Aorta (tissue), 5 donors: ENCODE data around the gene ARHGAP29. TPM values are rescaled to one million over a fixed set of nuclear protein-coding genes. Genes with fewer than 3 reads are reported as not detected.
A peak's percentile ranks its signal among the peaks of the same experiment; 100 is the strongest.

Source experiments
- ATAC-seq: fragments of 200-7000 bp; cut with Tn5 transposase; one replicate; pipeline ENCODE4 v1.9.1; 2022; ENCODE audit warnings: moderate library complexity; ENCODE audit not compliant: low FRiP score
- DNase-seq, 2 donors: peaks; one replicate each; pipeline ENCODE4 v3.0.0-alpha.2; 2020
- H3K27ac ChIP-seq, 2 donors: one replicate each; pipeline ENCODE4 v1.5.1; 2013; ENCODE audit warnings: low read length in 2 of 2, mild to moderate bottlenecking in 2 of 2, moderate library complexity in 2 of 2, control low read depth in 1 of 2, inconsistent platforms in 1 of 2, low read depth in 1 of 2
- H3K27me3 ChIP-seq, 2 donors: one replicate each; pipeline ENCODE4 v1.6.1; 2013; ENCODE audit warnings: control low read depth in 1 of 2, low read length in 1 of 2, mild to moderate bottlenecking in 1 of 2, moderate library complexity in 1 of 2; ENCODE audit not compliant: insufficient read depth in 2 of 2, control insufficient read depth in 1 of 2
- H3K36me3 ChIP-seq, 2 donors: one replicate each; pipeline ENCODE4 v1.6.1; 2013; ENCODE audit warnings: control low read depth in 1 of 2, low read length in 1 of 2, mild to moderate bottlenecking in 1 of 2; ENCODE audit not compliant: insufficient read depth in 2 of 2, control insufficient read depth in 1 of 2
- H3K4me1 ChIP-seq, 2 donors: one replicate each; pipeline ENCODE4 v1.6.1; 2013; ENCODE audit warnings: low read length in 2 of 2, control low read depth in 1 of 2, mild to moderate bottlenecking in 1 of 2, moderate library complexity in 1 of 2; ENCODE audit not compliant: insufficient read depth in 2 of 2, control insufficient read depth in 1 of 2
- H3K4me3 ChIP-seq, 2 donors: one replicate each; pipeline ENCODE4 v1.5.1; 2013; ENCODE audit warnings: low read length in 2 of 2, control low read depth in 1 of 2, mild to moderate bottlenecking in 1 of 2
- H3K9me3 ChIP-seq: one replicate; pipeline ENCODE4 v1.6.1; 2013; ENCODE audit warnings: mild to moderate bottlenecking, low read length; ENCODE audit not compliant: control insufficient read depth
- WGBS, 2 donors: extraction: QIAGEN DNeasy Blood & Tissue Kit; methylation state at CpG; one replicate each; pipeline ENCODE4 v1.1.7; 2013; 5-methylcytosine and 5-hydroxymethylcytosine counted together
- intact Hi-C, 2 donors: fragments of 100-400 bp; cut with DNase I; formaldehyde crosslinking; loops; one replicate each; pipeline versions ENCODE4 v1.14.2 to v1.15.0; 2022
- polyA plus RNA-seq, 2 donors: library from polyadenylated mRNA; stranded (reverse); fragments of 200-250 nt; gene quantifications; one replicate each; pipeline ENCODE4 v1.2.3, GENCODE V29; 2013
- total RNA-seq, 2 donors: library from RNA; stranded (reverse); fragmentation: NEBNext Ultra II Directional; extraction: Animal tissue kit (Norgen Biotek cat#: 25700); gene quantifications; one replicate each; pipeline ENCODE4 v1.2.1, GENCODE V29; 2021
- donor health status: healthy with polysubstance abuse.
- donor health status: Bipolar disorder and iron deficiency.
- donor health status: DM: no; HTN: no; CAD: no.
- donor health status: DM: no; HTN: no; CAD: no.
- donor health status: DM: yes; HTN: yes; CAD: no.

ARHGAP29 gene
- total and polyA plus RNA-seq, 4 donors: 6.8 to 65.4 (median 29.5) TPM

DNA sequence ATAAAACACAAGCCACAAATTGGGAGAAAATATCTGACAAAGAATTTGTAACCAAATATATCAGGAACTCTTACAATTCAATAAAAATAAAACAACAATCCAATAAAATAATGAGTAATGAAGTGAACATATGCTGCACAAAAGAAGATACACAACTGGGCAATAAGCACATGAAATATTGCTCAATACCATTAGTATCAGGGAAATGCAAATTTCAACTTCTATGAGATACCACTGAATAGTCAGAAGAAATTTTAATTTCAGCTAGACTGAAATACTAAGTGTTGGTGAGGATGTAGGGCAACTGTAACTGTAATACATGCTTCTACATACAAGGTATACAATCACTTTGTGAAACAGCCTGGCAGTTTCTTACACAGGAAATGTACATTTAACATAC is 7.4 kb upstream of the ARHGAP29 start:
- DNase-seq (no peak), ATAC-seq (no peak)
- H3K36me3 ChIP-seq: no peaks in the 10 kb centered on the region
- no peak overlapping the region for H3K4me3 ChIP-seq
- H3K27me3 ChIP-seq: no peaks in the 10 kb centered on the region
- intact Hi-C loops: loop anchor here in 1 of 2 donors (5.0 kb wide), 1 partner anchor 198 kb away; no protein-coding TSS in a partner anchor
- no peaks in the 10 kb centered on the region for H3K9me3 ChIP-seq
- H3K4me1 ChIP-seq: peaks cover 0 to 3% of the 10 kb centered on the region in 2 donors
- no peak overlapping the region for H3K27ac ChIP-seq

GRCh38 chr1:94243665-94244064 is 6.3 kb upstream of the ARHGAP29 start:
- Histone ChIP-seq H3K36me3 (no peaks in the 10 kb centered on the region), H3K4me3 (no peak overlapping the region), H3K4me1 (peaks cover 0 to 3% of the 10 kb centered on the region in 2 donors), H3K27me3 (no peaks in the 10 kb centered on the region), H3K27ac (no peak overlapping the region), H3K9me3 (no peaks in the 10 kb centered on the region)
- 97 to 99% methylated on average over 2 of the region's 2 CpGs for WGBS, 2 donors
- intact Hi-C loops: no loop called here
- no peak for ATAC-seq
- no peak for DNase-seq

DNA sequence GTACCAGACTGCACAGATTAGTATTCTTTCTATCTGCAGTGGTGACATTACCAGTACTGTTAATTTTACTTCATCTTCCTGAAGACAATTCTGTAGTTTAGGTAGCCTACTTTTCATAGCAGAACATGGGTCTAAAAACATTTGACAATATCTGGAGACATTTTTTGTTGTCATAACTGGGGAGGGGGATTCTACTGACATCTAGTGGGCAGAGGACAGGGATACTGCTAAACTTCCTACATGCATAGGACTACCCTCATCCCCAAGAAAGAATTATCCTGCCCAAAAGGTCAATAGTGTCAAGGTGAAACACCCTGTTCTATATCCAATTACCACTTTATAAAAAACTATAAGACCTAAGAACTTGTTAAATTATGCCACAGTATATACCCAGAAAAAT is 3.4 kb upstream of the ARHGAP29 start:
- no peaks in the 10 kb centered on the region for H3K9me3 ChIP-seq
- H3K36me3 ChIP-seq: no peaks in the 10 kb centered on the region
- DNase-seq (no peak), ATAC-seq (no peak)
- peaks cover 0 to 2% of the 10 kb centered on the region in 2 donors for H3K27me3 ChIP-seq
- no peak overlapping the region for H3K4me3 ChIP-seq
- no peaks in the 10 kb centered on the region for H3K4me1 ChIP-seq
- H3K27ac ChIP-seq: no peak overlapping the region
- intact Hi-C loops: no loop called here

DNA sequence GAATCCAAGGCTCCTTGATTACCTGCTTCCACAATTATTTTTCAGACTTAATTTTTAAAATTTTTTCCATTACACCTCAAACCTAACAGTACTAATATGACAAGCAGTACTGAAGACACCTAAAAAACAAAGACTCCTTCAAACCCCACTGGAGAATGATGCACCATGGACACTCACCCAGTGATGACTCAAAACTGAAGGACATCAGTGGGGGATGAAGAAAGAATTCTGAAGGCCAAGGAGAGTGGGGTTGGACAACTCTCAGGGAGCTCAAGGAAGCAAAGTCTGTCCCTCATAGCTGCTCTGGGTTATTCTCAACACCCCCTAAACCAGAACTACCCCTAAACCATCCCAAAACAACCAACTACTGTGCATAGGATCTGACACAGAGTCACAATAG is 2.4 kb upstream of the ARHGAP29 start:
- intact Hi-C loops: loop anchor here in 1 of 2 donors (5.0 kb wide), 2 partner anchors 88 to 192 kb away; no protein-coding TSS in a partner anchor
- H3K4me1 ChIP-seq: no peaks in the 10 kb centered on the region
- H3K9me3 ChIP-seq: no peaks in the 10 kb centered on the region
- no peak for ATAC-seq
- H3K36me3 ChIP-seq: no peaks in the 10 kb centered on the region
- peaks cover 0 to 2% of the 10 kb centered on the region in 2 donors for H3K27me3 ChIP-seq
- no peak overlapping the region for H3K4me3 ChIP-seq
- H3K27ac ChIP-seq: no peak overlapping the region
- DNase-seq: no peak

DNA sequence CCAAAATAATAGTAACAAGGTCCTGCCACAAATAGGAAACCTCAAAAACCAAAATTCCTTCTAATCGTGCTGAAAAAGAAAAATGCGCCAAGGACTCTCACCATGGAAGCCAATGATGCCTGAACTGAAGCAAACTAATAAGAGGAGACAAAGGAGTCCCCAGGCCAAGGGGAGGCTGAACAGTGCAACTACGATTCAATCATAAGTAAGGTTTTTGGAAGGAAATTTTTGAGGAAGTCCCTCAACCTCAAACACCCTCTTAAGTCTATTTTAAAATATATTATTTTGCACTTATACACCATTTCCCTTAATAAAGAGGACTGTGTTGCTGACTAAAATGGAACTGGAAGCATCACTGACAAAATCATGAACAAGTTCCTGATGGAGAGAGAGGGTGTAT is 1.7 kb upstream of the ARHGAP29 start:
- DNase-seq: no peak
- Histone ChIP-seq H3K4me3 (no peak overlapping the region), H3K27ac (no peak overlapping the region), H3K36me3 (no peaks in the 10 kb centered on the region), H3K27me3 (peaks cover 0 to 2% of the 10 kb centered on the region in 2 donors), H3K9me3 (no peaks in the 10 kb centered on the region), H3K4me1 (no peaks in the 10 kb centered on the region)
- ATAC-seq: no peak
- intact Hi-C loops: loop anchor here in 1 of 2 donors (5.0 kb wide), 2 partner anchors 88 to 192 kb away; no protein-coding TSS in a partner anchor
- WGBS, 2 donors: 48 to 53% methylated on average over 3 of the region's 3 CpGs

GRCh38 chr1:94236630-94237290 is 624 bp downstream of the ARHGAP29 start:
- 0% methylated on average over 39 of the region's 39 CpGs for WGBS, 2 donors
- peak; percentile 58 to 85 for DNase-seq
- Histone ChIP-seq H3K27ac (peak overlapping the region in 1 of 2 donors; percentile 73), H3K9me3 (no peaks in the 10 kb centered on the region), H3K4me3 (peak overlapping the region; percentile 30 to 60), H3K27me3 (peaks cover 0 to 2% of the 10 kb centered on the region in 2 donors), H3K36me3 (no peaks in the 10 kb centered on the region), H3K4me1 (peaks cover 0 to 3% of the 10 kb centered on the region in 2 donors)
- ATAC-seq: peak; percentile 77
- intact Hi-C loops: loop anchor here (1.0 to 5.0 kb wide), 4 partner anchors 91 to 189 kb away; no protein-coding TSS in a partner anchor

DNA sequence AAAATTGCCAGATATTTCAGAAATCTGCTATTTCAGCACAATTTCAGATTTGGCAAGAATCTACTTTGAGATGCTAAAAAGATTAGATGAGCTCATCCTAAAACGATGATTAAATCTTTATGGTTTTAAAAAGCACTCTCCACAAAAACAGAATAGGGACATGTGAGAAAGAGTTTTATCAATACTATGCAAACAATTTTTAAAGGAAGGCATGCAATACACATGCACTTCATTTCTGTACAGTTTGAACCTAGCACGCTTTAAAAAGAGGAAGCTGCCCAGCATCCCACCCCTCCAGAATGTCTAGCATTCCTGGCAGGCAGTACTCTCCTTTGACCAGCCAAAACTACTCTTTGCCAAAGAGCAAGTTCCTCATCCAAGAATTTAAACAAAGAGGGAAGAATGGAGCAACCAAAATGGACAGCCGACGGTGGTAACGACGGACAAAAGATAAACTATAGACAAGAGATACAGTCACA is 1.3 kb downstream of the ARHGAP29 start:
- Histone ChIP-seq H3K9me3 (no peaks in the 10 kb centered on the region), H3K27ac (peak overlapping the region in 1 of 2 donors; percentile 73), H3K36me3 (no peaks in the 10 kb centered on the region), H3K4me3 (peak overlapping the region; percentile 30 to 60), H3K27me3 (peaks cover 0 to 2% of the 10 kb centered on the region in 2 donors), H3K4me1 (peaks cover 0 to 3% of the 10 kb centered on the region in 2 donors)
- WGBS, 2 donors: 0 to 1% methylated on average over 6 of the region's 6 CpGs
- peak; percentile 5 for ATAC-seq
- intact Hi-C loops: loop anchor here (1.0 to 5.0 kb wide), 4 partner anchors 91 to 189 kb away; no protein-coding TSS in a partner anchor
- no peak for DNase-seq

- ATAC-seq (no peak), DNase-seq (no peak)
- Histone ChIP-seq H3K27me3 (peaks cover 0 to 2% of the 10 kb centered on the region in 2 donors), H3K27ac (no peak overlapping the region), H3K36me3 (no peaks in the 10 kb centered on the region), H3K4me3 (peak overlapping the region; percentile 30 to 60), H3K4me1 (peaks cover 0 to 3% of the 10 kb centered on the region in 2 donors), H3K9me3 (no peaks in the 10 kb centered on the region)
- intact Hi-C loops: loop anchor here (1.0 to 5.0 kb wide), 4 partner anchors 92 to 188 kb away; no protein-coding TSS in a partner anchor
- WGBS, 2 donors: 11 to 15% methylated on average over 9 of the region's 9 CpGs
Measured at GRCh38 chr1:94235189-94236012, 2.0 kb downstream of the ARHGAP29 start.
